Adrenal gland (tissue), 12 donors: ENCODE results near the gene YTHDF1. TPM values are rescaled to one million over a fixed set of nuclear protein-coding genes. Genes with fewer than 3 reads are reported as not detected.

Source experiments
- DNase-seq, 7 donors: peaks; one replicate each; pipeline ENCODE4 v3.0.0-alpha.2; 2019 to 2020
- H3K27ac ChIP-seq, 5 donors: fragments of 200-600 bp; sonication (generic) in 4 of 5; 1 replicate in 3 of 5; 2 replicates in 2 of 5; pipeline versions ENCODE4 v1.5.1 to v1.8.0; 2016 to 2020; ENCODE audit warnings: mild to moderate bottlenecking in 1 of 5
- H3K27me3 ChIP-seq: fragments of 200-600 bp; 2 replicates; pipeline ENCODE4 v1.8.0; 2021
- H3K36me3 ChIP-seq, 2 donors: fragments of 200-600 bp; replicated peaks in 1 of 2; 1 replicate in 1 of 2; 2 replicates in 1 of 2; pipeline versions ENCODE4 v1.5.1 to v1.8.0; 2018 to 2022
- H3K4me1 ChIP-seq, 2 donors: fragments of 200-600 bp; replicated peaks in 1 of 2; 1 replicate in 1 of 2; 2 replicates in 1 of 2; pipeline versions ENCODE4 v1.5.1 to v1.8.0; 2018 to 2021
- H3K4me3 ChIP-seq, 4 donors: fragments of 200-600 bp; sonication (generic) in 3 of 4; one replicate each; pipeline ENCODE4 v1.5.1; 2016 to 2018
- H3K9me3 ChIP-seq, 3 donors: fragments of 200-600 bp; sonication (generic) in 1 of 3; replicated peaks in 1 of 3; 1 replicate in 2 of 3; 2 replicates in 1 of 3; pipeline versions ENCODE4 v1.5.1 to v1.8.0; 2016 to 2021
- POLR2A ChIP-seq, 2 donors: fragments of 450-650 bp; IDR thresholded peaks; one replicate each; pipeline ENCODE4 v1.6.1; 2017; ENCODE audit warnings: antibody characterized with exemption in 2 of 2, mild to moderate bottlenecking in 2 of 2, moderate library complexity in 1 of 2
- WGBS, 4 donors: extraction: QIAGEN DNeasy Blood & Tissue Kit in 2 of 4; methylation state at CpG; one replicate each; pipeline versions ENCODE4 v1.1.5 to v1.1.7; 2013 to 2017; 5-methylcytosine and 5-hydroxymethylcytosine counted together
- intact Hi-C, 2 donors: fragments of 100-400 bp; cut with DNase I; formaldehyde crosslinking; loops; one replicate each; pipeline versions ENCODE4 v1.14.1 to v1.15.0; 2022 to 2023
- polyA plus RNA-seq, 3 donors: library from polyadenylated mRNA; stranded (reverse); fragments of 200-250 nt in 2 of 3; fragments of 350-450 nt in 1 of 3; fragmentation: Illumina TruSeq in 1 of 3; extraction: RNeasy Lipid Tissue Mini Kit (QIAGEN cat#74804) in 1 of 3; gene quantifications; one replicate each; pipeline ENCODE4 v1.2.3, GENCODE V29; 2013 to 2014
- total RNA-seq, 9 donors: library from RNA; depleted of rRNA in 4 of 9; stranded (reverse); fragments of >200 nt in 4 of 9; fragments of 120-200 nt in 1 of 9; fragmentation: NEBNext Ultra II Directional in 1 of 9; extraction: Animal tissue kit (Norgen Biotek cat#: 25700) in 1 of 9; gene quantifications; one replicate each; pipeline versions ENCODE4 v1.1.0 to v1.2.4, GENCODE V29; 2013 to 2023
- TF ChIP-seq, protein P1 (sequence below), 6 experiments: fragments of 450-650 bp in 4 of 6; fragments of 200-600 bp in 2 of 6; sonication (generic) in 1 of 6; IDR thresholded peaks; 1 replicate in 5 of 6; 2 replicates in 1 of 6; pipeline versions ENCODE4 v1.5.1 to v1.8.0; 2016 to 2021; ENCODE audit warnings: antibody characterized with exemption in 6 of 6, mild to moderate bottlenecking in 2 of 6, moderate library complexity in 1 of 6
- donor health status: healthy with polysubstance abuse.
- donor health status: Bipolar disorder and iron deficiency.
- donor health status: DM: yes; HTN: yes; CAD: no.
- donor health status: DM: no; HTN: no; CAD: no.
- donor health status: DM: no; HTN: no; CAD: no.
- donor health status: DM: yes; HTN: yes; CAD: no.

The YTHDF1 gene
- total and polyA plus RNA-seq, 12 donors: 18.1 to 41.9 (median 32.5) TPM

DNA sequence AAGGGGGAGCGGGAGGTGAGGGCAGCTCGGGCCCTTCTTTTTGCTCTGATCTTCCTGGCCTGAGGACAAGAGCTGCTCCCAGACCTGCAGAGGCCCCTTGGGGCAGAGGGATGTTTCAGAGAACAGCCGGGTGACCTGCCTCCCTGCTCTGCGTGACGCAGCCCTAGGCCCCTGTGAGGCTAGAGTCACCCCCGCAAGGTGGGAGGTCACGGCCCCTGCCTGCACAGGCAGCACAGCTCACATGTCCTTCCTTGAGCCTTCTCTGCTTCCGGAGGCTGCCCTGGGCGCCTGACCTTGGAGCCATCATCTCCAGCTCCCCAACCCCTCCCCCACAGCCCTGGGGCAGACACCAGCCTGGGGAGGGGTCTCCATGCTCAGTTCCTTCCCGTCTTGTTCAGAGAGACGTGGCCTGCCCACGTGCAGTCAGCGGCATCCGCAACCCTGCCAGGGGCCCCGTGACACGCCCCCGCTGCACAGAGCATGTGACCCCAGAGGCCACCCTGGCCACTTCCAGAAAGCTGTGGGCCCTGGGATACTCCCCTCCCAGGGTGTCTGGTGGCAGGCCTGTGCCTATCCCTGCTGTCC is 19.6 kb upstream of the YTHDF1 start, which contains the start of gene BIRC7:
BIRC7 (plus strand) TSS at position 507 of the 585 bp plus-strand sequence. CDS start 192 bp downstream, outside the sequence.
- WGBS, 4 donors: 25 to 43% (median 39%) methylated on average over 12 to 16 of the region's 17 CpGs
- peak in 2 of 7 donors; percentile 13 to 33 for DNase-seq
- TF ChIP-seq, protein P1, sequence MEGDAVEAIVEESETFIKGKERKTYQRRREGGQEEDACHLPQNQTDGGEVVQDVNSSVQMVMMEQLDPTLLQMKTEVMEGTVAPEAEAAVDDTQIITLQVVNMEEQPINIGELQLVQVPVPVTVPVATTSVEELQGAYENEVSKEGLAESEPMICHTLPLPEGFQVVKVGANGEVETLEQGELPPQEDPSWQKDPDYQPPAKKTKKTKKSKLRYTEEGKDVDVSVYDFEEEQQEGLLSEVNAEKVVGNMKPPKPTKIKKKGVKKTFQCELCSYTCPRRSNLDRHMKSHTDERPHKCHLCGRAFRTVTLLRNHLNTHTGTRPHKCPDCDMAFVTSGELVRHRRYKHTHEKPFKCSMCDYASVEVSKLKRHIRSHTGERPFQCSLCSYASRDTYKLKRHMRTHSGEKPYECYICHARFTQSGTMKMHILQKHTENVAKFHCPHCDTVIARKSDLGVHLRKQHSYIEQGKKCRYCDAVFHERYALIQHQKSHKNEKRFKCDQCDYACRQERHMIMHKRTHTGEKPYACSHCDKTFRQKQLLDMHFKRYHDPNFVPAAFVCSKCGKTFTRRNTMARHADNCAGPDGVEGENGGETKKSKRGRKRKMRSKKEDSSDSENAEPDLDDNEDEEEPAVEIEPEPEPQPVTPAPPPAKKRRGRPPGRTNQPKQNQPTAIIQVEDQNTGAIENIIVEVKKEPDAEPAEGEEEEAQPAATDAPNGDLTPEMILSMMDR (IDR thresholded peaks at IDR 0.05): no peak
- TF ChIP-seq POLR2A (IDR thresholded peaks at IDR 0.05): no peak
- Histone ChIP-seq H3K4me1 (no peaks in the 10 kb centered on the region), H3K9me3 (no peaks in the 10 kb centered on the region), H3K36me3 (no peaks in the 10 kb centered on the region), H3K27ac (no peak within 1 kb of the TSS), H3K27me3 (peaks cover 4% of the 10 kb centered on the region), H3K4me3 (no peak within 1 kb of the TSS)
- intact Hi-C loops: no loop called here

DNA sequence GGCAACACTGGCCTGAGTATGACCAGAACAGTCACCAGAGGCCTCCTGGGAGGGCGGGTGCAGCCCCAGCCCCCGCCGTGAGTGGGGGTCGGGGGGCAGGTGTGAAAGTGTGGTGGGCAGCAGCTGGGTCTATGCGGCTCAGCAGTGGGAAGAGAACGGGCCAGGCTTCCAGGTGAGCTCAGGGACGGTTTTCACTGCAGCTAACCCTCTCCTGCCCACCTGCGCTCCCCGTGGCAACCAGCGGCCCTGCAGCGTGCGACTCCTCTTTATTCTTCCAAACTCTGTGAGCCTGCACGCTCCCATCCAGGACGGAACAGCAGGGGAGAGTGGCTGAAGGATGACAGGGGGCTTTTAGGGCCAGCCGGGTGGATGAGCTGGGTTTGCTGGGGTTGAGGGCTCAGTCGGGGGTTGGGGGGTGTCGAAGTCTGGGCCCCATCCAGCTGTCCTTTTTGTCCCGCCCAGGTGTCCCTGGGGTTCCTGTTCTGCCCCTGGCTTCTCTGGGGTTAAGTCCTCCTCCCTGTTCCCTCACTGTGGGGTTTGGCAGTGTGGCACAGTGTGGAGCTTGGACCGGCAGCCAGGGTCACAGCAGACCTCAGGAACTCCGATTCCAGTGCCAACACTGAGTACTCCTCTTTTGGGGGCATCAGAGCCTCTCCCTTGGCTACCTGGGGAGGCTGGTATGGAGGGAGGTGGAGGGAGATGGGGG is 18.9 kb upstream of the YTHDF1 start:
- Histone ChIP-seq H3K9me3 (no peaks in the 10 kb centered on the region), H3K4me3 (no peak overlapping the region), H3K4me1 (no peaks in the 10 kb centered on the region), H3K27ac (no peak overlapping the region), H3K27me3 (peaks cover 4% of the 10 kb centered on the region), H3K36me3 (no peaks in the 10 kb centered on the region)
- DNase-seq: no peak
- intact Hi-C loops: loop anchor here in 1 of 2 donors (5.0 kb wide), 2 partner anchors 53 to 178 kb away; no protein-coding TSS in a partner anchor
- TF ChIP-seq, protein P1 (IDR thresholded peaks at IDR 0.05): no peak
- TF ChIP-seq POLR2A (IDR thresholded peaks at IDR 0.05): no peak
- 36 to 39% (median 36%) methylated on average over 6 to 20 of the region's 20 CpGs for WGBS, 4 donors

DNA sequence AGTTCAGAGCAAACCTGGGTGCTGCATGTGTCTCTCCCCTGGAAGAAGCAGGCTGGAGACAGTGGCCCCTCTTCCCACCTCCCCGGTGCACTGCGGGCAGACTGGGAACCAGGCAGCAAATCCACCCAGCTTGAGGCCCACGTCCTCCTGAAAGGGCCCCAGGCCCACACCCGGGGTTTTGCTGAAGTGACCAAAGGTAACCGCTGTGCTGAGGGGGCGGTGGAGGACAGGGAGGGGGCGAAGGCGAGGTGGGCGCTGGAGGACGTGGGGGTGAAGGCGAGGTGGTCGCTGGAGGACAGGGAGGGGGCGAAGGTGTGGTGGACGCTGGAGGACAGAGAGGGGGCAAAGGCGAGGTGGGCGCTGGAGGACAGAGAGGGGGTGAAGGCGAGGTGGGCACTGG is 18.0 kb upstream of the YTHDF1 start:
- intact Hi-C loops: loop anchor here in 1 of 2 donors (5.0 kb wide), 2 partner anchors 52 to 177 kb away; no protein-coding TSS in a partner anchor
- Histone ChIP-seq H3K4me3 (no peak overlapping the region), H3K27me3 (peaks cover 4% of the 10 kb centered on the region), H3K9me3 (no peaks in the 10 kb centered on the region), H3K36me3 (no peaks in the 10 kb centered on the region), H3K27ac (no peak overlapping the region), H3K4me1 (no peaks in the 10 kb centered on the region)
- no peak for TF ChIP-seq POLR2A (IDR thresholded peaks at IDR 0.05)
- TF ChIP-seq, protein P1 (IDR thresholded peaks at IDR 0.05): no peak
- DNase-seq: no peak
- 78 to 91% (median 82%) methylated on average over 7 to 17 of the region's 17 CpGs for WGBS, 4 donors

DNA sequence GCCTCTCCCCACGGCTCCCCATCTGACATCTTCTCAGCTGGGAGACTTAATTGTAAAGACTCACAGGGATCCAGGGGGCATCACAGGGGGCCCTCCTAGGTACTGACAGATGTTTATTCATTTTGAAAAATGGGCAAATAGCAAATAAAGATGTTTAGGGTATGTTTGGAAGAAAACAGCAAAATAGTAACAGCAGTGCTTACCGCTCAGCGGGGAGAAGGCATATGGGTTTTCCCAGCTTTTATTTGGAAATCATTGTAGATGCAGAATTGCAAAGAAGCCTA is 17.1 kb upstream of the YTHDF1 start:
- intact Hi-C loops: loop anchor here in 1 of 2 donors (5.0 kb wide), 2 partner anchors 51 to 176 kb away; no protein-coding TSS in a partner anchor
- no peaks in the 10 kb centered on the region for H3K9me3 ChIP-seq
- TF ChIP-seq POLR2A (IDR thresholded peaks at IDR 0.05): no peak
- TF ChIP-seq, protein P1 (IDR thresholded peaks at IDR 0.05): no peak
- H3K36me3 ChIP-seq: no peaks in the 10 kb centered on the region
- H3K27me3 ChIP-seq: peaks cover 4% of the 10 kb centered on the region
- no peak for DNase-seq
- WGBS, 4 donors: 60 to 95% (median 68%) methylated on average over 2 to 3 of the region's 3 CpGs
- no peak overlapping the region for H3K27ac ChIP-seq
- H3K4me1 ChIP-seq: no peaks in the 10 kb centered on the region
- H3K4me3 ChIP-seq: no peak overlapping the region
